Fibroblast of mammary gland (primary cell): Measurements from ENCODE around the gene TIGAR.
A peak's percentile ranks its signal among the peaks of the same experiment; 100 is the strongest.

ENCODE experiments used
- DNase-seq: peaks from one replicate; pipeline ENCODE4 v3.0.0-alpha.2; 2010; ENCODE audit warnings: low read depth
- H3K4me3 ChIP-seq: 2 replicates; pipeline ENCODE4 v1.5.1; 2011; ENCODE audit warnings: low read depth, mild to moderate bottlenecking, low read length, moderate library complexity; ENCODE audit not compliant: control insufficient read depth
- CTCF ChIP-seq: conservative IDR thresholded peaks from 2 replicates; pipeline ENCODE4 v1.5.1; 2011; ENCODE audit warnings: low read depth, low read length, inconsistent platforms; ENCODE audit not compliant: control insufficient read depth, insufficient read depth

The TIGAR gene

GRCh38 chr12:4370265-4370664 is 49.3 kb downstream of the TIGAR start:
- DNase-seq = no peak
- no peak overlapping the region for H3K4me3 ChIP-seq
- TF ChIP-seq CTCF = no peak

- no peak for DNase-seq
- TF ChIP-seq CTCF = no peak
- no peak overlapping the region for H3K4me3 ChIP-seq
These were observed 51.6 kb downstream of the TIGAR start for GRCh38 chr12:4372653-4373052.

GRCh38 chr12:4375449-4375848 is 54.4 kb downstream of the TIGAR start:
- H3K4me3 ChIP-seq = no peak overlapping the region
- DNase-seq = no peak
- TF ChIP-seq CTCF = no peak

GRCh38 chr12:4378772-4379171 is 57.8 kb downstream of the TIGAR start:
- no peak for TF ChIP-seq CTCF
- H3K4me3 ChIP-seq = no peak overlapping the region
- DNase-seq = no peak

- DNase-seq = peak; percentile 36
- no peak within 1 kb of the TSS for H3K4me3 ChIP-seq
- TF ChIP-seq CTCF = no peak
These were observed 58.4 kb downstream of the TIGAR start, which contains the start of gene FGF23 for GRCh38 chr12:4379405-4379804. Gene FGF23, minus strand, starts transcription at chr12:4379712. Its CDS starts 130 bp downstream, at chr12:4379582.

GRCh38 chr12:4380332-4380731 is 59.3 kb downstream of the TIGAR start:
- no peak overlapping the region for H3K4me3 ChIP-seq
- no peak for DNase-seq
- no peak for TF ChIP-seq CTCF

GRCh38 chr12:4383304-4383865 is 62.4 kb downstream of the TIGAR start:
- TF ChIP-seq CTCF = no peak
- DNase-seq = no peak
- no peak overlapping the region for H3K4me3 ChIP-seq
